Measurements from ENCODE around the gene PALD1. TPM values are rescaled to one million over a fixed set of nuclear protein-coding genes. Genes with fewer than 3 reads are reported as not detected.
A peak's percentile ranks its signal among the peaks of the same experiment; 100 is the strongest.

The PALD1 gene
- total RNA-seq, 1 experiment from 2014 or later: 0.40 TPM

GRCh38 chr10:70552586-70552985, 74.0 kb downstream of the PALD1 start:
- no peak for DNase-seq (ENCODE audit: low read depth)

DNA sequence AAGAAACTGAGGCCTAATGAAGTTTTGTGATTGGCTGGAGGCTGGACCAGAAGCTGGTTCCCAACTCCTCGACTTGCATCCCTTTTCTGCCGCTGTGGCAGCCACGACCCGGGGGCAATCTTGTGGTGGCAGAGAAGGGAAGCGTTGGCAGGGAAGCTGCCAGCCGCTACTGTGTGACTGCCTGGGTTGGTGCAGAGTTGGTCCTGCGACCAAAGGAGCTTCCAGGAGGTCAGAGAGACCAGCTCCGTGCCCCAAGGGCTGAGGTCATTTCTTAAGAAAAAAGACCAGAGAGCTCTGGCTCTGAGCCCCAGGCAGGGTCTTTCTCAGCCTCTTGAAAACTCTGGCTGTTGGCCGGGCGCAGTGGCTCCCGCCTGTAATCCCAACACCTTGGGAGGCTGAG, 76.8 kb downstream of the PALD1 start:
- no peak for DNase-seq (ENCODE audit: low read depth)

DNA sequence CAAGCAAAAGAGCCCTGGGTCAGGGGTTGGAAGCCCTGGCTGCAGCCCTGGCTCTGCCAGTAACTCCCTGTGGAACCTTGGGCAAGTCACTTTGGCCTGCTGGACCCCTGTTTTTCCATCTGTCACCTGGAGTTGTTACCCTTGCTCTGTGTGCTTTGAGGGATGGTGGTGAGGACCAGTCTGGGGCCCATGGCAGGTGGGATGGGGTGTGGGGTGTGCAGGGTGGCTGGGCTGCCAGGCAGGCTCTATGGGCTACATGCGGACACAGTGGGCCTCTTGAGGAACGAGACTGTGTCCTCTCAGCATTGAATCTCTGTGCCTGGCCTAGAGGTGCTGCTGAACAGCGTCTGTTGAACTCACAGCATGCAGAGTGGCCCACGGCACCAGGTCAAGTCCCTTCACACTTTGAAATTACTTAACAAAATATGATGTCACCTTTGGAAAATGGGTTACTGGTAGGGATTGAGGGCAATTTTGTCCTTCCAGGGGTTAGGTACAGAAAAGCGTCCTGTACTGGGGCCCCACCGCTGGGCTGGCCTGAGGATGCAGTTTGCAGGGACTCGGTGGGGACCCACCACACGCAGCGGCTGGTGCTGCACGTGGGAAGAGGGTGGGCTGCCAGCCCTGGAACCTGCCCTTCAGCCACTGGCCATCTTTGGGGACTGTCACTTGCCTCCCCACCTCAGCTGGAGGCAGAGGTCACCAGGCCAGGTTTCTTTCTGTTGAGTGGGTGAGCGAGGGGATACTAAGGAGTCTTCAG, 78.7 kb downstream of the PALD1 start:
- no peak for DNase-seq (ENCODE audit: low read depth)

DNA sequence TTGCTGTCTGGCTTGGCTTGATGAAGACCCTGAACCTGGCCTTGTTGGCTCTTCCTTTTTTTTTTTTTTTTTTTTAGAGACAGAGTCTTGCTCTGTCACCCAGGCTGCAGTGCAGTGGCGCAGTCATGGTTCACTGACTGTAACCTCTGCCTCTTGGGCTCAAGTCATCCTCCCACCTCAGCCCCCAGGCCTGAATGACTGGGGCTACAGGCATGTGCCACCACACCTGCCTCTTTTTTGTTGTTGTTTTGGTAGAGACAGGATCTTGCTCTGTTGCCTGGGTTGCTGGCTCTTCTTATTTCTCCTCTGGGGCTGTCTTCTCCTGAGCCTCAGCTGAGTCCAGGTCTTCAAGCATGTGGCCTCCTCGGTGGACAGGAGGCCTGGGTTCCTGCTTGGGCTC, 79.3 kb downstream of the PALD1 start:
- DNase-seq (ENCODE audit: low read depth): no peak

- no peak for DNase-seq (ENCODE audit: low read depth)
These were observed 79.7 kb downstream of the PALD1 start for GRCh38 chr10:70558295-70558694.

DNA sequence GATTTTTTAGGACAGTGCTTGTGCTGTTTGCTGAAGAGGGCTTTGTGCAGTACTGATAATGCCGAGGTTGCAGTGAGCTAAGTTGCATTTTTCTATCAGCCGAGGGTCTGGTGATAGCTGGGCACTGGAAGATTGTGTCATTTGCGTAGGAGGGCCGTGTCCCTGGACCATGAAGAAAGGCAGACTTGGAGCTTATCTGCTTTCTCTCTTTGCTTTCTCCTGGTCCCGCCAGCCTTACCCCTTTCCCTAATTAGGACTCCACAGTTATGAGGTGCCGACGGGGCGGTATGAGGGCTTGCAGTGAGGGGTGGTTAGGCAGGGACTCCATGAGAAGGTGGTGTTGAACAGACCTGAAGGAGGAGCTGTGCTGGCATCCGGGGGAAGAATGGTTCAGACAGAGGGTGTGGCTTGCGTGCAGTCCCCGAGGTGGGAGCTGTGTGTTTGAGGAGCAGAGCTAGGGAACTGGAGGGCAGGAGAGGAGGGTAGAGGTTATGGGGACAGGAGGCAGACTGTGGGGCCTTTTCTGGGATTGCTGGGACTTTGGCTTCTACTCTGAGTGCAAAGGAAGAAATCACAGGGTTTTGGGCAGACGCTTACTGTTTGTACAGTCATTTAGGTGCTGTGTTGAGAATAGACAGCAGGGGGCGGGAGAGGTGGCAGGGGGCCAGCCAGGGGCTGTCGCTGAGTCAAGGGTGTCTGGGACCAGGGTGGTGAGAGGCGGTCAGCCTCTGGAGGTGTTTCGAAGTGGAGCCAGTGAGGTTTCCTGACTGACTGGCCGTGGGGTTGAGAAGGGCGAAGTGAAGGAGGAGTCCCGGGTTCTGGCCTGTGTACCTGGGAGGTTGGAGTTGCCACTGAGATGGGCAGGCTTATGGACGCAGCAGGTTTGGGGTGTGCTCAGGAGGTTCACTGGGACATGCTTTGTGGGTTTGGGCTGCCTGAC, 80.6 kb downstream of the PALD1 start:
- peak; percentile 33 for DNase-seq (ENCODE audit: low read depth)

- DNase-seq (ENCODE audit: low read depth): no peak
These were observed 81.3 kb downstream of the PALD1 start for GRCh38 chr10:70559861-70560260.

- DNase-seq (ENCODE audit: low read depth): no peak
These were observed 82.0 kb downstream of the PALD1 start for GRCh38 chr10:70560511-70560941.

DNA sequence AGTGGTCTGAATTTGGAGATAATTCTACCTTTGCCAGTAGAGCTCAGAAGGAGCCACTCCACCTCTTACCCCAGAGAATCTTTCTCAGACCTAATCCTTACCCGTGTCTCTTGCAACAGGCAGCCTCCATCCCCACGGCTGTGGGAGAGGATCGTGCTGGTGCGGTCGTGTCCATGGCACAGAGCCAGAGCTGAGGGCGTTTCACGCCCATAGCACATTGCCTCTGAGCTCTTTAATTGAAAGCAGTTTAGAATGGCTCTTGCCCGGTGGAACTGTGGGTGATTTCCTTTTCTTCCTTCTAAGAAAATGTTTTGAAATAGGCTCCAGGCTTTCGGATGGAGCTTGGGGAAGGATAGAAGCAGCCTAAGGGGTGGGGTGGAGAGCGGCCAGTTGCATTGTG, 82.5 kb downstream of the PALD1 start:
- DNase-seq (ENCODE audit: low read depth): no peak

DNA sequence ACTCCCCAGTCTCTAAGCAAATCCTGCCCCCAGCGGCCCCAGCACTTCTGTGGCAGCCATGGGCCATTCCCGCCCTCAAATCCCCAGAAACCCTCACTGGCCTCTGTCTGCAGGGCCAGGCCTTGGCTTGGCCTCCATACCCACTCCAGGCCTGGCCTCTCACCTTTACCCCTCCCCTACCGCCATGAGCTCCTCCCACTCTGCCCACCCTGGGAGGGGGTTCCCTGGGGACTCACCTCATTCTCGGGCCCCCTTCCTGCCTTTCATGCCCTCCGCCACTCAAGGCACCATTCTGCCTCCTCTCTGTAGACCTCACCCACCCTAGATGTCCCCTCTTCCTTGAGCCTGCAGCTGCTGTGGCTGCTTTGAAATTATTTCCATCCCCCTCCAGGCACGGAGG, 83.0 kb downstream of the PALD1 start:
- no peak for DNase-seq (ENCODE audit: low read depth)

- DNase-seq (ENCODE audit: low read depth): no peak
These were observed 83.6 kb downstream of the PALD1 start for GRCh38 chr10:70562036-70562755.

DNA sequence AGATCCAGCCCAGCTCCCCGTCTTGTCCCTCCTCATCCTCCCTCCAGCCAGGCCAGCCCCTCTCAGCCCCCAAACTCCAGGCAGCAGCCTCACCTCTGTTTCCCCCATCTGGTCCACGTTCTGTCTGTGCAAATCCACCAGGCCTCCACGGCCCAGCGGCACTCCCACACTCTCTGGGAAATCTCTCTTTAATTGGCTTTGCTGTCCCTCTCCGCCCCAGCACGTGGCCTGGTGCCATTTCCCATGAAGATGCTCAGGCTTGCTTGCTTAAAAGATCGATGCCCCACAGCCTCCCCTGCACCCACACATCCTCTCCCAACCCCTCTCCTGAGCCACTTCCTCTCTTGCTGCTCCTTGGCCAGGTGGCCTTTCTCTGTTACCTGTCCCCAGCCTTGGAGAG, 84.7 kb downstream of the PALD1 start:
- DNase-seq (ENCODE audit: low read depth): no peak

GRCh38 chr10:70564113-70564725, 85.7 kb downstream of the PALD1 start:
- no peak for DNase-seq (ENCODE audit: low read depth)

GRCh38 chr10:70564901-70565351, 86.4 kb downstream of the PALD1 start:
- no peak for DNase-seq (ENCODE audit: low read depth)

- DNase-seq (ENCODE audit: low read depth): no peak
These were observed 87.3 kb downstream of the PALD1 start for GRCh38 chr10:70565556-70566514.

DNA sequence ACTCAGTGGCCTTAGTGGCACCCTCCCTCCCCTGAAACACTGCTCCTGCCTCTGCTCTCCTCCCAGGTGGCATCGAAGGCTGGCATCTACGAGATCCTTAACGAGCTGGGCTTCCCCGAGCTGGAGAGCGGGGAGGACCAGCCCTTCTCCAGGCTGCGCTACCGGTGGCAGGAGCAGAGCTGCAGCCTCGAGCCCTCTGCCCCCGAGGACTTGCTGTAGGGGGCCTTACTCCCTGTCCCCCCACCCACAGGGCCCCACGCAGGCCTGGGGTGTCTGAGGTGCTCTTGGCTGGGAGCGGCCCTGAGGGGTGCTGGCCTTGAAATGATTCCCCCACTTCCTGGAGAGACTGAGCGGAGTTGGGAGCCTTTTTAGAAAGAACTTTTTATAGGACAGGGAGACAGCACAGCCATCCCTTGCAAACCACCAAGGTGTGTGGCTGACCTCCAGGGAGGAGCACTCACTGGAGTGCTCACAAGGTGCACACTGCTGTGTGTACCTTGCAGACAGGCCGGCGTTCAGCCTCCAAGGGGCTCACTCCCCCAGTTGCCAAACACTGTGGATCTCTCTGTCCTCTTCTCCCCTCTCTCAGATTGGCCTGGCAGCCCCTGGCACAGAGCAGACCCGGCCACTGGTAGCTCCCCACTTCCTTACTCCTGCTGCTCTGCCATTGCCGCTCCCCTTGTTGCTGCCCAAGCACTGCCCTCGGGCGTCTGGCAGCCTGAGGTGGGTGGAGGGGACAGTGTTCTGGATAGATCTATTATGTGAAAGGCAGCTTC, 88.1 kb downstream of the PALD1 start:
- no peak for DNase-seq (ENCODE audit: low read depth)

GRCh38 chr10:70567603-70568002, 89.0 kb downstream of the PALD1 start:
- DNase-seq (ENCODE audit: low read depth): no peak

- DNase-seq (ENCODE audit: low read depth): no peak
These were observed 89.5 kb downstream of the PALD1 start for GRCh38 chr10:70568113-70568512.

- DNase-seq (ENCODE audit: low read depth): no peak
These were observed 90.4 kb downstream of the PALD1 start for GRCh38 chr10:70568781-70569495.

Measured in LHCN-M2 (cell line).